Retina (tissue), 1 donor: ENCODE measurements around the gene CD151.

Source experiments
- DNase-seq: peaks from one replicate; pipeline ENCODE4 v3.0.0-alpha.2; 2016

Gene CD151

DNA sequence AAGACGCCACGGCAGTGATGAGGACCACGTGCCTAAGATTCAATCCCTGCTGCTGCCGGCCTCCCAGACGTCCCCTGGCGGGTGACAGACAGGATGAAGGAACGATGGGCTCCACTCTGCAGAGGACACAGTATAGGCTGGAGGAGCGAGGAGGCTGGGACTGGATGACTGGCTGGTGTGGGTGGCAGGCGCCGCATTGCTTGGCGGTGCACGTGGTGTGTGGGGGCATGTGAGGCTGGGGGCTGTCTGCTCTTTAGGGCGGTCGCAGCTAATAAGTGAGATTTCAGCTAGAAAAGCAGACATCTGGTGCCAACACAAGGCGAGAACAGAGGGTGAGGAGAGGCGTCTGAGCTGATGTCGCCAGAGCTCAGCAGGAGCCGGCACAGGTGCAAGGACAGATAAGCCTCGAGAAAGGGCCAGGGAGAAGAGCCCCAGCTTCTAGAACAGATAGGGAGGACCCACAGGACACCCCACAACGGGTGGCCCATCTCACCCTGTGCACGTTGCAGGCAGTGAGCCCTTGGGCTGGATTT lies 43.1 kb downstream of the CD151 start:
- DNase-seq = no peak

DNA sequence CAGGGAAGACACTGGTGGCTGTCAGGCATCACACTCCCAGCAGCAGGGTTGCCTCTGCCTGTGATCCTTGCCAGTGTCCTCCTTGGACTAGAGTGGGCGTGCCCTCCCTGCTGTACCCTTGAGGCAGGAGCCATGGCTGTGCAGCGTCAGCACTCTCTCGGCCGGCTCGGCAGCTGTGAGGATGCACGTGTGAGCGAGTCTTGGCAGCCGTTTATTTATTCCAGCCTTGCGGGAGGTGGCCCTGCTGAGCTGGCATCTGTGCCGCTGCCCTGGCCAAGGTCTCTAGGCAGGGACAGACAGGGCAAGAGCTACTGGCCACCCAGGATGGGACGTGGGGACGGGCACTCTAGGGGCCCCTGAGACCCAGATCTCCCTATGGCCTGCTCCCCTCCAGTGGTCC lies 43.8 kb downstream of the CD151 start:
- no peak for DNase-seq

DNA sequence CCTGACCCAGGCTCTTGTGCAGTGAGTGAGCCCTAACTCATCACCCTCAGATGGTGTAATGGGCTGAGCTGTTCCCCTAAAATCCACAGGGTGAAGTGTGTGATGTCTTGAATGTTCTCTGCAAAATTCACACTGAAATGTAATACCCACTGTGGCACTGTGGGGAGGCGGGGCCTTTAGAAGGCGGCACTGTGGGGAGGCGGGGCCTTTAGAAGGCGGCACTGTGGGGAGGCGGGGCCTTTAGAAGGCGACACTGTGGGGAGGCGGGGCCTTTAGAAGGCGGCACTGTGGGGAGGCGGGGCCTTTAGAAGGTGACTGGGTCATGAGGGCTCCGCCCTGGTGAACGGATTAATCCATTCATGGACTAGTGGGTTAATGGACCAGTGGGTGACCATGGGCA lies 44.8 kb downstream of the CD151 start:
- DNase-seq = no peak

DNA sequence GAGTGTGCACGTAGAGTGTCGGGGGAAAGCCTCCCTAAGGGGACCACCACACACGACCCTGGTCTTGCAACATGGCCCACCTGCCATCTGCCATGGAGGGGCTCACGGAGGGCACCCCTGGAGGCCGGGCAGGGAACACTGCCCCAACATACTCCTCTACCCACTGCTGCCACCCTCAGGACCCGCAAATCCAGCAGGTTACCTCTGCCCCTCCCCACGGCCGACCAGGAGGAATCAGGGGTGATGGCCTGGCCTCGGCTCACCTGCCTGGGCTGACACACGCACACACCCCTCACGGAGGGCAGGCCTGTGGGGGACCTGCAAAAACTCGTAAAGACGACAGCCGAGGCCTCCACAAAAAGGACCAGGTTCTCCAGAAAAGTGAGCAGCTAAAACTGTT lies 47.7 kb downstream of the CD151 start:
- no peak for DNase-seq

DNA sequence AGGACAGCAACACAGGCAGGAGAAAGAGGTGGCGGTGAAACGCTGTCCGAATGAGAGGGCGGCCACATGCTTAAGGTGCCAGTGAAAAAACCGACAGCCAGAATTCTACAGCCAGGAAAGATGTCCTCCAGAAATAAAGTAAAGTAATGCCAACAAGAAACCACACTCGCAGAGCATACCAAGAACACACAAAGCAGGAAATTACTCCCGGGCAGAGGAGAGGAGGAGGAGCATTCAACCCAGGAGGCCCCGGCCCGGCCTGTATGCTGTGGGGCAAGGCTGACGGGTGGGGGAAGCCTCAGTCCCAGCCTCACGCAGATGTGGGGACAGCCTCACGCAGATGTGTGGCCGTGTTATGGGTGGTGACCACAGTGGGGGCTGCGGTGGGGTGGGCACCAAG lies 49.8 kb downstream of the CD151 start:
- no peak for DNase-seq

DNA sequence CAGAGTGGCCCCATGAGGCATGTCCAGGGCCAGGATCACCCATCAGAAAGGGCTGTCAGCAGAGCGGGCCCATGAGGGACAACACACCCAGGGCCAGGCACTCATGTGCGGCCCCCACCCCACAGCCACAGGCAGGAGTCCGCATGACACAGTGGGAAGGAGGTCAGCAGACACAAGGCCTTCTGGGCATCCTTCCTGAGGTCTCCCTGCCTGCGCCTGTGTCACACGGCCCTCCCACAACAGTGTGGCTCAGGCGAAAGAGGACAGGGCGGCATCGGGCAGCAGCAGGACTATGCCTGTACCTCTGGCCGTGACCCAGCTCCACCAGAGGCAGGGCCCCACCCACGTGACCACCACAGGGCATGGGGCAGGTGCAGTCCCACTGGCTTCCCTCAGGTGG lies 50.8 kb downstream of the CD151 start:
- DNase-seq = no peak

DNA sequence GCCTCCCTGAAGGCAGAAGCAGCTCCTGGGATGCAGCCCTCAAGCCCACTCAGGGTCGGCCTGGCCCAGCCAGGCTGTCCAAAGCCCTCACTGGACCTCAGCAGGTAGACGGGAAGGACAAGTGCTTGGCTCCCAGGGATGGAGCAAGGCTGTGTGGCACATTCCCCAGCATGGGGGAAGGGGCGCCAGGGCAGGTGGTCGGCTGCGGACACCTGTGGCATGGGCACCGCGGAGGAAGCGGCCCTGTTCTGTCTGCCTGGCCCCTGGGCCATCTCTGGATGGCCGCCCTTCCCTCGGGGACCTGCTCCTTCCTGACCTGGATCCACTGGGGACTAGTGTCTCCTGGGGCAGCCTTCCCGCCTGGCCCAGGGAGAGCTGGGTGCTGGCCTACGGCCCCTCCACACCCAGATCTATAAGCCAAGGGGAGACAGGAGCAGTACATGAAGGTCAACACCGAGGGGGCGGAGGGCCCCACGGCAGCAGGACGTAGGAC lies 51.9 kb downstream of the CD151 start:
- DNase-seq = no peak

DNA sequence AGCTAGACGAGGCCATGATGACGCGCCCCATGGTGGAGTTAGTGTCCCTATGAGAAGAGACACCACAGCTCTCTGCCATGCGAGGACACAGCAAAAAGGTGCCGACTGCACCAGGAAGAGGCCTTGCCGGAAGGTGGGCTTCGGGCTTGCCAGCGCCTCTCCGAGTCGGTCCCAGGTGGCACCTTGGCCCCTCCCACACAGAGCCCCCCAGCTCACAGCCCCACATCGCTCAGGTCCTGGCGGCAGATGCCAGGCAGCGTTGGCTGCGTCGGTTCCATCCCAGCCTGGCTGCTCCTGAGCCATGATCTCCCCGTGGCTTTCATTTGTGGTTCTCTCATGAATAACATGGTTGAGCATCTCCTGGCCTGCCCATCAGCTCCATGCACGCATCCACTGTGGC lies 53.8 kb downstream of the CD151 start:
- DNase-seq = no peak

DNA sequence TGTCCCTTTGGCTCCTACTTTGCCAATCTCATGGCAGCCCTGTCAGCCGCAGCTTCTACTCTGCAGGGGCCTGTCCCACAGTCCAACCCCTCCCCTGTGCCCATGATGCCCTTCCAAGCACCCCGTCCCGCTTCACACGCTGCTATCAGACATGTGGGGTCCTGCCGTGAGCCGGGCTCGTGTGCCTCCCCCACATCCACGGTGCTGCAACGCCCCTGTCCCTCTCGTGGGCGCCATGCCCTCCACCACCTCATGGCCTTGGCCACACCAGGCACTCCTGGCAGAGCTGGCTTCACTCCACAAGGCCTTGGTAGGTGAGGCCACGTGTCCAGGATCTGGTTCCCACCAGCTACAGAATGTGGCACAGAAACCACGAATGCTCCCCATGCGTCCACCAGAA lies 54.8 kb downstream of the CD151 start:
- no peak for DNase-seq
